B cell (primary cell): ENCODE results near the gene ABCC3. TPM values are rescaled to one million over a fixed set of nuclear protein-coding genes. Genes with fewer than 3 reads are reported as not detected.

Experiments
- ATAC-seq: fragments of 200-7000 bp; cut with Tn5 transposase; one replicate; pipeline ENCODE4 v1.10.0; 2021; ENCODE audit warnings: low read depth, mild to moderate bottlenecking, moderate number of reproducible peaks, moderate library complexity
- CTCF ChIA-PET: fragments of 350-600 bp; sonication (Branson Sonifier 250); formaldehyde crosslinking; loops from one replicate; lab custom pipeline; 2021; ENCODE audit warnings: antibody characterized with exemption, inconsistent platforms; lab: Charles Lee
- POLR2A ChIA-PET: fragments of 350-600 bp; sonication (Branson Sonifier 250); formaldehyde crosslinking; loops from one replicate; lab custom pipeline; 2021; ENCODE audit warnings: antibody characterized with exemption; lab: Charles Lee
- DNase-seq: peaks from one replicate; pipeline ENCODE4 v3.0.0; 2013
- H2AFZ ChIP-seq: 2 replicates; pipeline ENCODE4 v1.6.1; 2012; ENCODE audit warnings: mild to moderate bottlenecking, low read depth, low read length; ENCODE audit not compliant: insufficient read depth, poor library complexity, severe bottlenecking
- H3K27ac ChIP-seq, 2 donors: 1 replicate in 1 of 2; 2 replicates in 1 of 2; pipeline ENCODE4 v1.5.1; 2012 to 2013; ENCODE audit warnings: low read length in 2 of 2, mild to moderate bottlenecking in 2 of 2, moderate library complexity in 1 of 2
- H3K27me3 ChIP-seq, 4 experiments: fragments of 200-600 bp in 1 of 4; sonication (generic) in 1 of 4; replicated peaks in 1 of 4; 1 replicate in 2 of 4; 2 replicates in 2 of 4; pipeline versions ENCODE4 v1.6.1 to v1.7.0; 2013 to 2016; ENCODE audit warnings: low read length in 3 of 4, mild to moderate bottlenecking in 2 of 4, mixed read lengths in 1 of 4, moderate library complexity in 1 of 4; ENCODE audit not compliant: insufficient read depth in 4 of 4, control insufficient read depth in 3 of 4; ENCODE audit errors: control extremely low read depth in 1 of 4
- H3K36me3 ChIP-seq, 2 experiments: replicated peaks in 1 of 2; 1 replicate in 1 of 2; 2 replicates in 1 of 2; pipeline versions ENCODE4 v1.6.1 to v1.7.1; 2013; ENCODE audit warnings: low read length in 1 of 2; ENCODE audit not compliant: insufficient read depth in 2 of 2, control insufficient read depth in 1 of 2; ENCODE audit errors: control extremely low read depth in 1 of 2, extremely low read depth in 1 of 2
- H3K4me1 ChIP-seq, 2 donors: fragments of 200-600 bp in 1 of 2; sonication (generic) in 1 of 2; 1 replicate in 1 of 2; 2 replicates in 1 of 2; pipeline versions ENCODE4 v1.5.1 to v1.6.1; 2013 to 2017; ENCODE audit warnings: low read length in 2 of 2; ENCODE audit not compliant: control insufficient read depth in 2 of 2, insufficient read depth in 2 of 2
- H3K4me2 ChIP-seq: replicated peaks from 2 replicates; pipeline ENCODE3; 2012; ENCODE audit warnings: mild to moderate bottlenecking, low read depth, low read length; ENCODE audit not compliant: poor library complexity, severe bottlenecking
- H3K4me3 ChIP-seq, 5 experiments: fragments of 200-600 bp in 1 of 5; sonication (generic) in 1 of 5; 1 replicate in 3 of 5; 2 replicates in 2 of 5; pipeline versions ENCODE4 v1.5.1 to v1.7.0; 2011 to 2016; ENCODE audit warnings: low read length in 4 of 5, mild to moderate bottlenecking in 4 of 5, low read depth in 2 of 5, control low read depth in 1 of 5, moderate library complexity in 1 of 5; ENCODE audit not compliant: insufficient read depth in 1 of 5; ENCODE audit errors: control extremely low read depth in 1 of 5, extremely low read depth in 1 of 5
- H3K79me2 ChIP-seq: fragments of 200-600 bp; sonication (generic); one replicate; pipeline ENCODE4 v1.6.0; 2016; ENCODE audit warnings: low read length; ENCODE audit not compliant: control insufficient read depth, insufficient read depth
- H3K9ac ChIP-seq: fragments of 200-600 bp; sonication (generic); 2 replicates; pipeline ENCODE4 v1.6.1; 2017; ENCODE audit warnings: mild to moderate bottlenecking, low read length, moderate library complexity
- H3K9me3 ChIP-seq, 3 donors: one replicate each; pipeline versions ENCODE4 v1.6.1 to v1.7.1; 2013; ENCODE audit warnings: low read length in 2 of 3; ENCODE audit not compliant: control insufficient read depth in 2 of 3, insufficient read depth in 1 of 3; ENCODE audit errors: control extremely low read depth in 1 of 3
- H4K20me1 ChIP-seq: 2 replicates; pipeline ENCODE4 v1.6.0; 2012; ENCODE audit warnings: mild to moderate bottlenecking, low read length; ENCODE audit not compliant: insufficient read depth, control insufficient read depth, poor library complexity, severe bottlenecking
- H3K27ac Mint-ChIP-seq: one replicate; pipeline ENCODE4 v1.8.0; 2021; ENCODE audit warnings: mixed read lengths
- H3K27me3 Mint-ChIP-seq: one replicate; pipeline ENCODE4 v1.8.0; 2021; ENCODE audit warnings: mixed read lengths
- H3K4me1 Mint-ChIP-seq: one replicate; pipeline ENCODE4 v1.8.0; 2021; ENCODE audit warnings: mixed read lengths
- H3K4me3 Mint-ChIP-seq: one replicate; pipeline ENCODE4 v1.8.0; 2021; ENCODE audit warnings: mixed read lengths
- H3K9me3 Mint-ChIP-seq: one replicate; pipeline ENCODE4 v1.8.0; 2022; ENCODE audit warnings: mixed read lengths; ENCODE audit not compliant: insufficient read depth
- CTCF ChIP-seq: fragments of 200-600 bp; IDR thresholded peaks from one replicate; pipeline ENCODE4 v1.8.0; 2022; ENCODE audit warnings: antibody characterized with exemption, mild to moderate bottlenecking
- EZH2 ChIP-seq: IDR thresholded peaks from 2 replicates; pipeline ENCODE4 v1.6.1; 2012; ENCODE audit warnings: borderline replicate concordance, low read depth, mild to moderate bottlenecking, moderate library complexity, low read length; ENCODE audit not compliant: insufficient read depth, poor library complexity, severe bottlenecking
- WGBS: methylation state at CpG from one replicate; pipeline ENCODE4 v1.1.5; 2013; ENCODE audit warnings: missing lambda C conversion rate; ENCODE audit not compliant: insufficient coverage; 5-methylcytosine and 5-hydroxymethylcytosine counted together
- intact Hi-C: fragments of 100-400 bp; cut with micrococcal nuclease; formaldehyde crosslinking; loops from one replicate; pipeline ENCODE4 v1.10.0; 2022
- polyA plus RNA-seq: library from polyadenylated mRNA; depleted of rRNA; stranded (reverse); fragments of >200 nt; gene quantifications from 2 replicates; pipeline ENCODE4 v1.2.3, GENCODE V29; 2012
- total RNA-seq, 2 donors: library from RNA; stranded (reverse); fragments of 120-200 nt in 1 of 2; gene quantifications; 1 replicate in 1 of 2; 2 replicates in 1 of 2; pipeline versions ENCODE4 v1.2.3 to v1.2.4, GENCODE V29; 2013 to 2022

The ABCC3 gene
- total and polyA plus RNA-seq, 2 donors (not counting 1 experiment from before 2014, with no cell fraction given) = 0.05 to 0.60 TPM

- H3K4me1 Mint-ChIP-seq = peaks cover 5% of the 10 kb centered on the region
Observed at GRCh38 chr17:50612281-50612680, 22.4 kb upstream of the ABCC3 start.

More at GRCh38 chr17:50612281-50612680, 22.4 kb upstream of the ABCC3 start:
- no peak overlapping the region for H3K27ac ChIP-seq
- no peak overlapping the region for H3K27ac Mint-ChIP-seq
- H4K20me1 ChIP-seq = no peaks in the 10 kb centered on the region
- H3K36me3 ChIP-seq = no peaks in the 10 kb centered on the region
- H3K9ac ChIP-seq = no peak overlapping the region
- no peak overlapping the region for H3K4me3 ChIP-seq
- peaks cover 23% of the 10 kb centered on the region for H3K27me3 Mint-ChIP-seq
- ChIA-PET POLR2A (no interaction called here), CTCF (no interaction called here)
- no peak for DNase-seq
- ATAC-seq = no peak
- H3K4me1 ChIP-seq = no peaks in the 10 kb centered on the region
- H3K9me3 Mint-ChIP-seq = no peaks in the 10 kb centered on the region
- no peak overlapping the region for H3K4me2 ChIP-seq
- intact Hi-C loops = no loop called here
- H3K4me3 Mint-ChIP-seq = no peak overlapping the region
- H3K9me3 ChIP-seq = no peaks in the 10 kb centered on the region
- 74% methylated on average over 10 of the region's 12 CpGs for WGBS
- peaks cover 0 to 16% (median 0%) of the 10 kb centered on the region in 4 experiments for H3K27me3 ChIP-seq
- no peaks in the 10 kb centered on the region for H3K79me2 ChIP-seq
- H2AFZ ChIP-seq = no peak overlapping the region
- no peak for TF ChIP-seq CTCF
- no peak for TF ChIP-seq EZH2
